ENCODE measurements around the gene NTRK2.

Gene NTRK2

DNA sequence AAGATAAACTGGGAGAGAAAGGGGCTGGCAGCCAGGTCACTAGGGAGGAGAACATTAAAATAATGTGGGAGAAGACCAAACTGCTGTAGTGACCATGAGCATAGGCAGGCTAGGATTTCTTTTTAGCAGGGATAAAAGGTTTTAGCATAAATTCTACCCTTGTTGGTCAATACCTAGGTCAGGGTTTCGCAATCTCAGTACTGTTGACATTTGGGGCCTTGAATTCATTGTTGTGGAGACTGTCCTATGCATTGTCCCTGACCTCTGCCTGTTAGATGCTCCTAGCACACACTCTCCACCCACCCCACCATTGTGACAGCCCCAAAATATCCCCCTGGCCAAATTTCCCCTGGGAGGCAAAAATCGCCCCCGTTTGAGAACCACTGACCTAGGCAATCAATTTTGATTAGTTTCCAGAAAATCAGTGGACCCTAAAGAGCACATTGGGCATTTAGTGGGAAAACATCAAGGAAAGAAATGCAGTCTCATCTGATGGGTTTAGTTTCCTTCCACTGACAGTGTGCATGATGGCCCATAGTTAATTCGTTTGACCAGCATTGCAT, 181.4 kb downstream of the NTRK2 start:
- DNase-seq (ENCODE audit: low read depth in 2 of 2), result no peak

- no peak for DNase-seq (ENCODE audit: low read depth in 2 of 2)
These were observed 182.5 kb downstream of the NTRK2 start for GRCh38 chr9:84851935-84852585.

- no peak for DNase-seq (ENCODE audit: low read depth in 2 of 2)
These were observed 183.2 kb downstream of the NTRK2 start for GRCh38 chr9:84852617-84853301.

DNA sequence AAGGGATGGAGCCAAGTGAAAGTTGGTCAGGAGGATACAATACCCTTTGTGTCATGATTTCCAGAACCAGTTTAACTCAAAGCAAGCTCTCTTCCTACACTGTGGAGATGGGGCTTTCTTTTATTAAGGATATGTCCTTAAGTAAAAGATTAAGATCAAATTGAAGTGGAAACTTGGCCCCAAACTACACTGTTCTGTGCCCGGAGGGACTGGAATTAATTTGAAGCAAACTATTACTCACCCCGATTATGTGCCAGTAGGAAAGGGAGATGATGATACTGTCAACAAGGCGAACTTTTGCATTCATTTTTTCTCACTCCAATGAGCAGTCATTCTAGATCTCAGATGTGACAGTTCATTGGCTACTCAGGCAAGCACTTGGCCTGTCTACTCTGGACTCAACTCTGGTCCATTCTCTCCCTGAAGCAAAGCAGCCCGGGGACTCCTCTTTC, 186.7 kb downstream of the NTRK2 start:
- DNase-seq (ENCODE audit: low read depth in 2 of 2), result no peak

DNA sequence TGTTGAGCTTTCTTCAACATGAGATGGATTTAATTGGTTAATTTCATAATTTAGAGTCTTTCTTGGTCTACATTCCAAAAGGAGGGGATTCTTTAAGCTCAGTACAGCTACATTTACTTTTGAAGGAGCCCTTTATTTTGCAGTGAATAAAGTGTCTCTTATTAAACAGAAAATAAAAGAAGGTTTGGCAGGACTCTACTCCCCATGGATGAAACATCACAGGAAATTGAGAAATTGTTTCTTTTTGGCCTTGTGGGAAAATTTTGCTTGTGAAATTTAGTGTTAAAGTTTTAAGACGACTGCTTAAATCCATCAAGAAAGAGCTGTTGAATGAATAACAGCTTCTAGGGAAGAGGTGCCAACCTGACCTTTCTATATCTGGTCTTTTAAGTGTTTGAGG, 187.7 kb downstream of the NTRK2 start:
- DNase-seq (ENCODE audit: low read depth in 2 of 2), result no peak

GRCh38 chr9:84858364-84858763, 188.8 kb downstream of the NTRK2 start:
- DNase-seq (ENCODE audit: low read depth in 2 of 2), result no peak

- no peak for DNase-seq (ENCODE audit: low read depth in 2 of 2)
These were observed 191.0 kb downstream of the NTRK2 start for GRCh38 chr9:84860249-84861115.

- DNase-seq (ENCODE audit: low read depth in 2 of 2), result no peak
These were observed 191.9 kb downstream of the NTRK2 start for GRCh38 chr9:84861455-84861854.

GRCh38 chr9:84862308-84862707, 192.8 kb downstream of the NTRK2 start:
- no peak for DNase-seq (ENCODE audit: low read depth in 2 of 2)

DNA sequence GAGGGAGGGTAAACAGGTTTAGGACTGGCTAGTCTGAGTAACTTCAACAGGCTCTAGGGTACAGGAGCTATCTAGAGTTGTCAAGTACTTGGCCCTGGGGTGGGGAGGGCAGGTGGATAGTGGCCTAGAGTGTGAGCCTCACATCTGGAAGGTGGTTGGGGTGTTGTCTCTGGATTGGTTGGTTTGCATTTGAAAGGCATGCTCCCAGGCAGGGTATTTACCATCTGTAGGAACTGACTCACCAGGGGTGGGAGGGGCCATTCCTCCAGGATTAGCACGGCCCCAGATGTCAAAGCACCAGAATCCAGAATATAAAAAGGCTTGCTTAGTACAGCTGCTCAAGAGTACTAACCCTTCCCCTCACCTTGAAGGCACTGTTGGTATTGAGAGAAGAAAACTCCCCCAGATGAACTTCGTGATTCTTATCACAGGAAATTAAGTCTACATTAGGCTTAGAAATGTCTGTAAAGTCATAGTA, 193.3 kb downstream of the NTRK2 start:
- no peak for DNase-seq (ENCODE audit: low read depth in 2 of 2)

DNA sequence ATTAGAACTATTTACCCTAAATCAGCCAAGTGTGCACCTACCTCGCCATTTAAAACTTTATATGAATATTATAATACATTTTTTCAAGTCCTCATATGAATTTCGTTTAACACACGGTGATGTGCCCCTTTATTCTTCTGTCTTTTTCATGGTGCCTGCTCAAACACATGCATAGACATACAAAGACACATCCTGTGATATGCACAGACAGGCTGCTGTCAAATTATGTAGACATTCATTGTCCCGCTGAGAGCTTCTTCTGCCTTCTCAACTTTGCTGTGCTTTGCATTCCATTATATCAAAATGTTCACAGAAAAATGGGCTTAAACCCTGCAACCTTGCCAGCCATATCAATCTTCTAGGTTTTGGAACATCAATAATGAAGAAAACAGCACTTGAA, 193.8 kb downstream of the NTRK2 start:
- no peak for DNase-seq (ENCODE audit: low read depth in 2 of 2)

GRCh38 chr9:84866396-84867175, 197.1 kb downstream of the NTRK2 start:
- DNase-seq (ENCODE audit: low read depth in 2 of 2), result no peak

DNA sequence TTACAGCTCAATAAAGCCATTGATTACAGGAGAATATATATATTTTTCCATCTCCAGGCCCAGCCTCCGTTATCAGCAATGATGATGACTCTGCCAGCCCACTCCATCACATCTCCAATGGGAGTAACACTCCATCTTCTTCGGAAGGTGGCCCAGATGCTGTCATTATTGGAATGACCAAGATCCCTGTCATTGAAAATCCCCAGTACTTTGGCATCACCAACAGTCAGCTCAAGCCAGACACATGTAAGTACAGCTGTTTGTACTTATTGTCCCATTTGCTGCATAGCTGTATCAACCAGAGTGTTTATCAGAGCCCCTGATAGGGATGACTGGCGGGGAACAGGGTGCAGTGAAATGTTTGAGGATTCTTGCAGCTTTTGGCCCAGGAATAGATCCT, 197.7 kb downstream of the NTRK2 start:
- no peak for DNase-seq (ENCODE audit: low read depth in 2 of 2)

DNA sequence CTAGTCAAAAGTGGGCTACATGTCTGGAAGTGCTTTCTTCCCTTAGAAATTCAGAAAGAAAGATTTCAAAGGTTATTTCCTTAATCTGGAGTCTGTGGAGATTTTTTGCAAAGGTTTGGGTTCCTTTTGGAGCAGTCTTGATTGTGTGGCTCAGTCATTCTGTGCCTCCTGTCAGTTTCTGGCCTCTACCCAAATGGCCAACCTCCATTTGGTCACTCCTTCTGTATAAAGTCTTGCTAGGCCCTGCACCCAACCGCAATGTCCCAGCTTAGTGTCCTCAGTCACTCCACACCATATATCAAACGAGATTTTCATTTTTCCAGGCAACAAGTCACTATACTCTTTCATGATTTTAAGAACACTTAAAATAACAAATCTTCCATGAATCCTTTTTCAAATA, 199.6 kb downstream of the NTRK2 start:
- no peak for DNase-seq (ENCODE audit: low read depth in 2 of 2)

DNA sequence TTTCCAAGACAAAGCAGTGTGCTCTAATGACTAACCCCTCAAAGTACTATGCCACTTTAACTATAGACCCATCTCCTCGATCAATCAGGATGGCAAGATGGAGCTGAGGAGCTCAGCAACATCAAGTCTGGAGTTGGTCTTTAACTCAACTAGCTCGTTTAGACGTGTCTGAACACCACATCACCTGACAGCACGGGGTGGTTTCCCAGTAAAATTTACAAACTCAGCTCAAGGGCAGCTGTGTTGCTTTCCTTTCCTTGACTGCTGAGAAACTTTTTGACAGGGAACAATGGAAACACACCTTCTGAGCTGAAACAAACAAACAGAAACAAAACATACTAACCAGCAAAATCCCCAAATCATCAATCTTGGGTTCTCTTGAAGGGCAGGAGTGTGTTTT, 202.5 kb downstream of the NTRK2 start:
- DNase-seq (ENCODE audit: low read depth in 2 of 2), result no peak

DNA sequence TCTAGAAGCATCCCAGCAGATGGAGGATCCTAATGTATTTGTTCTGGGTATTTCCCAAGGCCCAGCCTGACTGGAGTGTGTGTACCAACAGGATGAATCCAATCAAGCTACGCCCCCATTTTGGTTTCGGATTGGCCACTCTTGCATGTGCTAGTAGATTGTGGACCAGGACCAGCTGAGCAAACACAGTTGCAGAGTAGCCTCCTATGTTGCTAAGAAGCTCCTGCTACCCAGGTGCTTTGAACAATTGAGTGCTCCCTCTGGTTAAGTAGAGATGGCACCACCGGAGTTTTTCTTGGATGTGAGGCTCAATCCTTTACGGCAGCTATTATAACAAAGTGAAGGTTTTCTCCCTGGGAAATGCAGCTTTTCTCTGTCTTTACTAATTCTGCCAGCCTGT, 204.5 kb downstream of the NTRK2 start:
- DNase-seq (ENCODE audit: low read depth in 2 of 2), result no peak

GRCh38 chr9:84874596-84874995, 205.1 kb downstream of the NTRK2 start:
- no peak for DNase-seq (ENCODE audit: low read depth in 2 of 2)

GRCh38 chr9:84875193-84875592, 205.7 kb downstream of the NTRK2 start:
- DNase-seq (ENCODE audit: low read depth in 2 of 2), result no peak

GRCh38 chr9:84879631-84880030, 210.1 kb downstream of the NTRK2 start:
- no peak for DNase-seq (ENCODE audit: low read depth in 2 of 2)

GRCh38 chr9:84880835-84881234, 211.3 kb downstream of the NTRK2 start:
- DNase-seq (ENCODE audit: low read depth in 2 of 2), result no peak

DNA sequence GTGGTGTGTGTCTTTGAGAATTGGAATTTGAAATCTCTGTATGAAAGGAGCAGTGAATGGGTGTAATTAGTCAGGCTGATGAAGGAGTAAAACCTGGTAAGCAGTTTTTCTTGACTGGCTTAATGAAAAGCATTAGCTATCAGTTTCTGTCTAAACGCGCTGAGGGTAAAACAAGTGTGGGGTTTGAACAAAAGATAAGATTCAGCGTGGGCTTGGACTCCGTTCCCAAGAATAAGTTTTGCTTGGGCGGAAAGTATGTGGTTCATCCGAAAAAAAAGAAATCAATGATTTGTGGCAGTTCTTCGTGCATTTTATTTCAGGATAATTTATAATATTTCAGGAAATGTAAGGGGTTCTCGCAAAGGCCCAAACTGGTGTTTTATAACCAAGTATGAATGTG, 217.3 kb downstream of the NTRK2 start:
- DNase-seq (ENCODE audit: low read depth in 2 of 2), result no peak
